ENCODE results near the gene KLK12.
"Not testable (repeated sequence)": the region's sequence is repeated elsewhere in the genome, so short reads cannot be mapped to it uniquely, and the experiment has no call there.

DNA sequence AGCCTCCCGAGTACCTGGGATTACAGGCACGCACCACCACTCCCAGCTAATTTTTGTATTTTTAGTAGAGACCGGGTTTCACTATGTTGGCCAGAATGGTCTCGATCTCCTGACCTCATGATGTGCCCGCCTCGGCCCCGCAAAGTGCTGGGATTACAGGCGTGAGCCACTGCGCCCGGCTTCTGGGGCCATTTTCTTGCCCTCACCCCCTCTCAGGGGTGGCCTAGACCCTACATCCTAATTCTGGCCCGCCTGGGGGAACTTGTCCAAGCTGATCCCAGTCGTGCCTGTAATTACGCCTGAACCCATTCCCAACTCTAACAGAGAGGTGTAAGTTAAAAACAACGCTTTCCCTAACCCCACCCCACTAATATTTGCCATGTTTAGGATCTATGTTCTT, 50.4 kb downstream of the KLK12 start:
- TF ChIP-seq EZH2phosphoT487 (IDR thresholded peaks at IDR 0.05; ENCODE audit: insufficient read depth, low read depth); EZH2 (IDR thresholded peaks at IDR 0.05; ENCODE audit: insufficient read depth, poor library complexity, severe bottlenecking): not testable (repeated sequence)

All from GM23248 (cell line).